Effector memory CD8-positive, alpha-beta T cell (primary cell): ENCODE results near the gene CYBC1.

Experiments used
- ATAC-seq: fragments of 150-1000 bp; cut with Tn5 transposase; replicated peaks from 2 replicates; pipeline ENCODE4 v1.10.0; 2021; ENCODE audit warnings: mild to moderate bottlenecking, moderate library complexity
- DNase-seq, 3 experiments: peaks; one replicate each; pipeline ENCODE4 v3.0.0; 2021
- H3K27ac Mint-ChIP-seq, 2 donors: one replicate each; pipeline ENCODE4 v1.8.0; 2022; ENCODE audit warnings: mild to moderate bottlenecking in 2 of 2, mixed read lengths in 2 of 2, moderate library complexity in 2 of 2
- H3K27me3 Mint-ChIP-seq, 2 donors: one replicate each; pipeline ENCODE4 v1.8.0; 2022; ENCODE audit warnings: mixed read lengths in 2 of 2
- H3K36me3 Mint-ChIP-seq: one replicate; pipeline ENCODE4 v1.8.0; 2022; ENCODE audit warnings: mild to moderate bottlenecking, moderate library complexity, mixed read lengths; ENCODE audit not compliant: insufficient read depth
- H3K4me1 Mint-ChIP-seq, 2 donors: one replicate each; pipeline ENCODE4 v1.8.0; 2022; ENCODE audit warnings: low read depth in 2 of 2, mixed read lengths in 2 of 2
- H3K4me3 Mint-ChIP-seq, 2 donors: one replicate each; pipeline ENCODE4 v1.8.0; 2022; ENCODE audit warnings: mild to moderate bottlenecking in 2 of 2, mixed read lengths in 2 of 2, moderate library complexity in 2 of 2
- H3K9me3 Mint-ChIP-seq, 2 donors: one replicate each; pipeline ENCODE4 v1.8.0; 2022; ENCODE audit warnings: mixed read lengths in 2 of 2

The CYBC1 gene

DNA sequence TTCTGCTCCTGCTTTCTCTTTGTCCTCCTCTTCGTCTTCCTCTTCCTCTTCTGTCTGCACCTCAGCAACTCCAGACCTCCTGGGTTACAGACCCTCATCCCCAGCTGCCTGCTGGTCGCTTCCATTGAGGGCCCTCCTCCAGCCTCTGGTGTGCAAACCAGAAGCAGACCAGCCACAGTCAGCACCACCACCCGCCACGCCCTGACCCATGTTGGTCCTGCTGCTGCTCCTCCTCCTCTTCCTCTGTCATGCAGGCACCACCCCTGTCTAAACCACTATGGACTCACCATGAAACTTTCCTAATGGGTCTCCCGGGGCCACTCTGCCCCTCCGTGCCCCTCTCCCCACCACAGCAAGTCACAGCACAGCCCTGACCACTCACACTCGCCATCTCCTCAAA is 20.7 kb downstream of the CYBC1 start:
- Mint-ChIP-seq H3K27me3 (no peaks in the 10 kb centered on the region), H3K27ac (peak overlapping the region; percentile 41 to 83), H3K9me3 (no peaks in the 10 kb centered on the region), H3K4me3 (peak overlapping the region; percentile 32 to 64), H3K36me3 (peaks cover 7% of the 10 kb centered on the region), H3K4me1 (peaks cover 14 to 26% of the 10 kb centered on the region in 2 donors)
- no peak for ATAC-seq
- no peak for DNase-seq

DNA sequence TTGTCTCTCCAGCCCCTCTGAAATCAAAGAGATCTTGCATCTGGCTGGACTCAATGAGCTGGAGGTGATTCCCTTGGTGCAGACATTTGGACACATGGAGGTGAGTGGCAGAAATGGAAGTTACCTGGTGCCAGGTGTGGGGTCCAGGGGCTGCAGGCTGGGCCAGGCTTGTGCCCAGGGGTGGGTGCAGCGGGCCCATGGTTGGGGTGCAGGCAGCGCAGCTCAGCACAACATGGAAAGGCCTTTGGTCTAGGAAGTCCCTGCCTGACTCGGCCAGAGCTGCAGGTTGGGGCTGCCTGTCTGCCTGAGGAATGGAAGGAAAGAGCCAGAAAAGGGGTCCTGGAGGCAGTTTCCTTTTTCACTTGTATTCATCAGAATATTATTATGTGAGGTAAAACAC is 22.0 kb downstream of the CYBC1 start:
- Mint-ChIP-seq H3K9me3 (no peaks in the 10 kb centered on the region), H3K4me1 (peaks cover 17 to 21% of the 10 kb centered on the region in 2 donors), H3K36me3 (peaks cover 9% of the 10 kb centered on the region), H3K27ac (no peak overlapping the region), H3K4me3 (no peak overlapping the region), H3K27me3 (no peaks in the 10 kb centered on the region)
- DNase-seq: no peak
- no peak for ATAC-seq

DNA sequence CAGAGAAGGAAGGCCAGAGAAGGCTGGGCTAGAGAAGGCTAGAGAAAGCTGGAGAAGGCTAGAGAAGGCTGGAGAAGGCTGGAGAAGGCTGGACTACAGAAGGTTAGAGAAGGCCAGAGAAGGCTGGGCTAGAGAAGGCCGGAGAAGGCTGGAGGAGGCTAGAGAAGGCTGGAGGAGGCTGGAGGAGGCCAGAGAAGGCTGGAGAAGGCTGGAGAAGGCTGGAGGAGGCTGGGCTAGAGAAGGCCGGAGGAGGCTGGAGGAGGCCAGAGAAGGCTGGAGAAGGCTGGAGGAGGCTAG is 25.7 kb downstream of the CYBC1 start:
- Mint-ChIP-seq H3K9me3 (no peaks in the 10 kb centered on the region), H3K27me3 (no peaks in the 10 kb centered on the region), H3K36me3 (peaks cover 19% of the 10 kb centered on the region), H3K4me1 (peaks cover 15 to 26% of the 10 kb centered on the region in 2 donors), H3K27ac (peak overlapping the region in 1 of 2 donors; percentile 7), H3K4me3 (no peak overlapping the region)
- DNase-seq (no peak), ATAC-seq (no peak)

- DNase-seq (peak; percentile 44 to 60 (median 52)), ATAC-seq (peak; percentile 58)
- H3K4me3 Mint-ChIP-seq: no peak overlapping the region
- no peaks in the 10 kb centered on the region for H3K27me3 Mint-ChIP-seq
- no peaks in the 10 kb centered on the region for H3K9me3 Mint-ChIP-seq
- peaks cover 11 to 22% of the 10 kb centered on the region in 2 donors for H3K4me1 Mint-ChIP-seq
- H3K27ac Mint-ChIP-seq: peak overlapping the region in 1 of 2 donors; percentile 7
- peaks cover 19% of the 10 kb centered on the region for H3K36me3 Mint-ChIP-seq
Observed at GRCh38 chr17:82424001-82424862, 26.3 kb downstream of the CYBC1 start.

GRCh38 chr17:82419540-82419939 is 31.0 kb downstream of the CYBC1 start:
- peaks cover 23% of the 10 kb centered on the region for H3K36me3 Mint-ChIP-seq
- H3K4me3 Mint-ChIP-seq: peak overlapping the region; percentile 73 to 81
- no peaks in the 10 kb centered on the region for H3K9me3 Mint-ChIP-seq
- H3K27ac Mint-ChIP-seq: peak overlapping the region in 1 of 2 donors; percentile 83
- no peak for ATAC-seq
- H3K4me1 Mint-ChIP-seq: peaks cover 8 to 20% of the 10 kb centered on the region in 2 donors
- DNase-seq: no peak
- H3K27me3 Mint-ChIP-seq: no peaks in the 10 kb centered on the region

DNA sequence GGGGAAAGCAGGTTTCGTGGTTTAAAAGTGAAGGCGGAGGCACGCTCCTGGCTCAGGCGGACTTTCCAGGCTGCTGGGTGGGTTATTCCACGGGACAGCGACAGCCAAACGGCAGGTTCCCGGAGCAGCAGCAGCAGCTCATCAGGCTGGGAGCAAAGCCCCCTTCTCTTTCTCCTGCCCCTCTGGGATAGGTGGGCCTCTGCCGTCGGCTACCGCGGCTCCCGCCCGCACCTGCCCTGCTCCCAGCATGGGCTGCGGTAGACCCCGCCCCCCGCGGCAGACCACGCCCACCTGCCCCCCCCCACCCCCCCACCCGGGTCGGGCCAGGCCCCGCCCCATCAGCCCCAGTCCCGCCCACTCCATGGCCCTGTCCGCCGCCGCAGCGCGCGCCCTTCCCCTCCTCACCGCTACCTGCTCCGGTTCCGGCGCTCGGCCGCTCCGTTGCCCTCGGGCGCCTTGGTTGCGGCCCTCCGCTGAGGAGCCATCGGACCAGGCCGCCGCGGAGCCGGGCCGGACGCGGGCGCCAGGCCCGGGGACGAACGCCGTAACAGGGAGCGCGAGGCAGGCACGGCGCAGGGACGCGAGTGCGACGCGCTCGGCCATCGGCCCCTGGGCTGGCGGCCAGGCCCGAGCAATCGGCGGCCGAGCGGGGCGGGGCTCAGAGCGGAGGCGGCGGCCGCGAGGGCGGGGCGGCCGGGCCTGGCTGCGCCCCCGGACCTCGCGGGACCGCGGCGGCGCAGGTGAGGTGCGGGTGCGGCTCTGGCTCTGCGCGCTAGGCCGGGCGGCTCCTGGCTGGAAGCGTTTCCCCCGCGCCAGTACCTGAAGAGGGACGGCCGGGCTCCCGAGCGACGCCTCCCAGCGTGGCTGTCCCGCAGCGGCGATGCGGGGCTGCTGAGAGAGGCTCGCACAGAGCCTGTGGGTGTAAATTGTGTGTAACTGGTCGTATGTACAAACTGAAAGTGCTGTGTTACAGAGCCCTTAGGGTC is 32.3 kb downstream of the CYBC1 start, which contains the start of the genes HEXD and OGFOD3:
TSS of gene HEXD (plus strand) at position 347 of the 986 bp plus-strand sequence. CDS start 1,453 bp downstream, outside the sequence.
TSS of gene OGFOD3 (minus strand) at position 586 of the 986 bp plus-strand sequence. CDS start at position 485, 101 bp downstream.
- H3K36me3 Mint-ChIP-seq: peaks cover 27% of the 10 kb centered on the region
- H3K9me3 Mint-ChIP-seq: no peaks in the 10 kb centered on the region
- H3K4me3 Mint-ChIP-seq: peak within 1 kb of the TSS; percentile 73 to 81
- peaks cover 9 to 22% of the 10 kb centered on the region in 2 donors for H3K4me1 Mint-ChIP-seq
- peak within 1 kb of the TSS; percentile 25 to 83 for H3K27ac Mint-ChIP-seq
- ATAC-seq (peak; percentile 85), DNase-seq (peak; percentile 79 to 87 (median 85))
- no peaks in the 10 kb centered on the region for H3K27me3 Mint-ChIP-seq

DNA sequence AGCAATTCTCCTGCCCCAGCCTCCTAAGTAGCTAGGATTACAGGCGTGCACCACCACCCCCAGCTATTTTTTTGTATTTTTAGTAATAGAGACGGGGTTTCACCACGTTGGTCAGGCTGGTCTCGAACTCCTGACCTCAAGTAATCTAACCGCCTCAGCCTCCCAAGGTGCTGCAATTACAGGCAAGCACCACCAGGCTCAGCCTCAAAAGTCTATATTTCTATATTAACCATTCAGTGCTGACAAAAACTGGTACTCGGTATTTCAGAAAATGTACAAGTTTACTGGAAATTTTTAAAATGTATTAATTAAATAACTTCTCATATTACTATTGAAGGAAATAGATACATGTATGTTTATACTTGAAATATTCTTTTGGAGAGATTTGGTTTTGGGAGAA is 33.8 kb downstream of the CYBC1 start:
- H3K27ac Mint-ChIP-seq: no peak overlapping the region
- H3K27me3 Mint-ChIP-seq: no peaks in the 10 kb centered on the region
- no peak for DNase-seq
- H3K36me3 Mint-ChIP-seq: peaks cover 22% of the 10 kb centered on the region
- H3K9me3 Mint-ChIP-seq: no peaks in the 10 kb centered on the region
- H3K4me3 Mint-ChIP-seq: no peak overlapping the region
- ATAC-seq: no peak
- H3K4me1 Mint-ChIP-seq: peaks cover 12 to 13% of the 10 kb centered on the region in 2 donors

GRCh38 chr17:82416264-82416663 is 34.3 kb downstream of the CYBC1 start:
- Mint-ChIP-seq H3K9me3 (no peaks in the 10 kb centered on the region), H3K36me3 (peaks cover 18% of the 10 kb centered on the region), H3K27me3 (no peaks in the 10 kb centered on the region), H3K4me1 (peaks cover 12 to 13% of the 10 kb centered on the region in 2 donors), H3K4me3 (no peak overlapping the region), H3K27ac (no peak overlapping the region)
- DNase-seq (no peak), ATAC-seq (no peak)

DNA sequence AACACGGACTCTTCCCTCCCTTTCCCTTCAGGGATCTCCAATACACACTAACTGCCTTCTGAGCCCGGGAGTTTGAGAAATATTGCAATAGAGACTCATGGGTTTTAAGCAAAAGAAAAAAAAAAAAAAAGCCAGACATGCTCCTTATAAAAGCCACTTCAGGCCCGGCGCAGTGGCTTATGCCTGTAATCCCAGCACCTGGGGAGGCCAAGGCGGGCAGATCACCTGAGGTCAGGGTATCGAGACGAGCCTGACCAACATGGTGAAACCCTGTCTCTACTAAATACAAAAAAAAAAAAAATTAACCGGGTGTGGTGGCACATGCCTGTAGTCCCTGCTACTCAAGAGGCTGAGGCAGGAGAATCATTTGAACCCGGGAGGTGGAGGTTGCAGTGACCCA is 34.8 kb downstream of the CYBC1 start:
- ATAC-seq (no peak), DNase-seq (no peak)
- Mint-ChIP-seq H3K36me3 (peaks cover 18% of the 10 kb centered on the region), H3K4me1 (peaks cover 12 to 13% of the 10 kb centered on the region in 2 donors), H3K4me3 (no peak overlapping the region), H3K27ac (no peak overlapping the region), H3K9me3 (no peaks in the 10 kb centered on the region), H3K27me3 (no peaks in the 10 kb centered on the region)

- peak overlapping the region in 1 of 2 donors; percentile 34 for H3K4me3 Mint-ChIP-seq
- ATAC-seq: no peak
- no peak for DNase-seq
- H3K4me1 Mint-ChIP-seq: peaks cover 12 to 13% of the 10 kb centered on the region in 2 donors
- no peaks in the 10 kb centered on the region for H3K27me3 Mint-ChIP-seq
- H3K27ac Mint-ChIP-seq: no peak overlapping the region
- no peaks in the 10 kb centered on the region for H3K9me3 Mint-ChIP-seq
- peaks cover 13% of the 10 kb centered on the region for H3K36me3 Mint-ChIP-seq
Observed at GRCh38 chr17:82415336-82415735, 35.2 kb downstream of the CYBC1 start.

DNA sequence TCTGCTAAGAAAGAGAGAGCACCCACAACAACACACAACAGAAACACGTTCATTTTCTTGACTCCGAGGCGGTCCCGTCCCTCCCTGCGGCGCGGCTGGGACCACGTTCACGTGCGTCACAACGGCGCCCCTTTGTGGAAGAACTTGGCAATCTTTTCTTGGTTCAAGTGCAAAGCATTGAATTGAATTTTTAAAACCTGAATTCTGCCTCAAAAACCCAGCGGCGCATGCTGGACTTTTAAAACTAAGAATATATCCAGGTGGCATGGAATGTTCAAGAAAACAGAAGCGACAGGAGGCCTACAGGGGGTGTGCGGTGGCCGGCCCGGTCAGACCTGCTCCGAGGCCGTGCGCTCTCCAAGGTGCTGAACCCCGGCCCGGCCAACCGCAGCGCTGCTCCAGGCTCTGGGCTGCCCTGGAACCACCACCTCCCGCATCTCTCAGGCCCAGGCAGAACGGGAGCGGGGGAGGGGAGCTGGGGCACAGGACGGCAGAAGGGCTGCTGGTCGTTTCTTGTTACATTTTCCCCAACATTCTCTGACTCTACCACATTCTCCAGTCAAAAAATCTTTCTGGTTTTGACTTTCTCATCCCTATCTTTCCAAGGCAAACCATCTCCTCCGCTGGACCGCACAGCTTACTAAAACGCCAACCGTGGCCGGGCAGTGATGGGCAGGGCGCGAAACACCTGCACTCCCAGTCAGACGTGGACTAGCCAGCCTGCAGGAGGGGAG is 35.8 kb downstream of the CYBC1 start:
- peaks cover 8 to 10% of the 10 kb centered on the region in 2 donors for H3K4me1 Mint-ChIP-seq
- no peak overlapping the region for H3K27ac Mint-ChIP-seq
- peak overlapping the region in 1 of 2 donors; percentile 34 for H3K4me3 Mint-ChIP-seq
- H3K36me3 Mint-ChIP-seq: peaks cover 10% of the 10 kb centered on the region
- H3K9me3 Mint-ChIP-seq: no peaks in the 10 kb centered on the region
- no peaks in the 10 kb centered on the region for H3K27me3 Mint-ChIP-seq
- ATAC-seq (peak; percentile 18), DNase-seq (peak; percentile 64 to 75 (median 65))

GRCh38 chr17:82412535-82413520 is 37.7 kb downstream of the CYBC1 start:
- ATAC-seq (no peak), DNase-seq (no peak)
- H3K9me3 Mint-ChIP-seq: no peaks in the 10 kb centered on the region
- no peaks in the 10 kb centered on the region for H3K27me3 Mint-ChIP-seq
- H3K27ac Mint-ChIP-seq: no peak overlapping the region
- peaks cover 7 to 10% of the 10 kb centered on the region in 2 donors for H3K4me1 Mint-ChIP-seq
- peaks cover 12% of the 10 kb centered on the region for H3K36me3 Mint-ChIP-seq
- no peak overlapping the region for H3K4me3 Mint-ChIP-seq
